GM21381 (cell line): ENCODE measurements around the gene LGR5.

ENCODE experiments used
- ATAC-seq: cut with Tn5 transposase; IDR thresholded peaks from one replicate; pipeline ENCODE4 v1.9.1; 2021; ENCODE audit warnings: mild to moderate bottlenecking, moderate library complexity; ENCODE audit not compliant: unreplicated experiment

LGR5 gene

GRCh38 chr12:71589478-71589881, 149.9 kb downstream of the LGR5 start:
- no peak for ATAC-seq

GRCh38 chr12:71591601-71592000, 152.0 kb downstream of the LGR5 start:
- ATAC-seq, result no peak

DNA sequence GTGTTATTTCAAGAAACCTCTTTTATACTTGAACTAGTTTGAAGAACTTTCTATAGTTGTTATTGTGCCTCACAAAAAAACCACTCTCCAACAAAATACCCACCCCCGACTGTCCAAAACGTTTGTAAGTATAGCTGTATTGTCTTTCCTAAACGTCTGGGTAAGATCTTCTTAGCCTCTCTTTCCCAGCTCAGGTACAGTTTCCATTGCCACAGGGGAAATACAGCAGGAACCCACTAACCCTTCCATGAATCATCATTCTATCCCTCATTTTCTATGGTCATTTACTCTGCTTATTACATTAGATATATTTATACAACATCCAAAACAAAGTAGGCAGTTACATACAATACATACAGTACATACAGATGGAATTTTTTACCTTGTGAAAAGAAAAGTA, 153.2 kb downstream of the LGR5 start:
- ATAC-seq, result no peak

GRCh38 chr12:71594214-71594948, 154.8 kb downstream of the LGR5 start:
- no peak for ATAC-seq

DNA sequence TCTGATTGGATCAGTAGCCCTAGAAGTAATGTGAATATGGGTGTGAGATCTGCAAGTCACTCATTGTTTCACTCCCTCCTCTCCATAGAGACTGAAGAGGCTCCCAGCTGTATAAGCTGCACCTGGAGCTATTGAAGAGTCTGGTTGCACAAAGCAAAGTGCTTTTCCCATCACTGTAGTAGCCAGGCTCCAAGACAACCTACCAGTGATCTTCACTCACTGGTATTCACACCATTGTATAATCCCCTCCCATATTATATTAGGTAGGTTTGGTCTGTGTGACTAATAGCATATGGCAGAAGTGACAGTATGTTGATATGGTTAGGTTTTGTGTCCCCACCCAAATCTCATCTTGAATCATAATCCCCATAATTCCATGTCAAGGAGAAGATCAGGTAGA, 159.6 kb downstream of the LGR5 start:
- ATAC-seq, result no peak

GRCh38 chr12:71601546-71601945, 161.9 kb downstream of the LGR5 start:
- no peak for ATAC-seq

DNA sequence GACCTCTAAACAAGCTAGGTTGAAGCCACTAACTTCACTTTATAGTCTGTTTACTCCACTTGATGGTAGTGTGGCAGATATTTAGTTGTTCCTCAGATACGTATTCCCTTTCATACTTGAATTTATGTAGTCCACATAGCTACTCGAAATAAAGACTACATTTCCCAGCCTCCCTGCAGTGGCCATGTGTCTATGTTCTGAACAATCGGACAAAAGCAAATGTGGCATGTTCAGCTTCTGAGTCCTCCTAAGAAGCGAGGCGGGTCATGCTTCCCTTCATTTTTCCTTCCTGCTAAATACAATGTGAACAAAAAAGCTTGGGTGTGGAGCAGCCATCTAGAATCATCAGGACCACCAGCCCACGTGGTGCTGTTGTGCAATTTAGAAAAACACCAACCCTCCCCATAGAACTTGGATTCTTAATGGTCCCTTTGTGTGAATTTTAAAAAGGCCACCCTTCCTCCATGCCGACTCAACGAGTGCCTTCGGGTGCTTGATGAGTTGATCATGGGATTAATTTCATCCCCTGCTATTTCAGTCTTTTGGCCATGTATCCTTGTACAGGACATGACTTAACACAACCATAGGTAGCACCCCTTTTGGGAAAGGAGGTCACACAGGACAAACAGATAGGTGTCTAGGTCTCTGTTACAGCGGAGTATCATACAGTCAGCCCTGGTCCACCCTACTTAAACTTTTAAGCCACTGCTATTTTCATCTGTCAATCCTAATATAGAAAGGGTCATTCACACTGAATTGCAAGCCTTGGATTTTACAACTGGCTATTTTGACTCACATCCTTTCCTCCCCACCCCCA, 163.4 kb downstream of the LGR5 start:
- ATAC-seq, result no peak

DNA sequence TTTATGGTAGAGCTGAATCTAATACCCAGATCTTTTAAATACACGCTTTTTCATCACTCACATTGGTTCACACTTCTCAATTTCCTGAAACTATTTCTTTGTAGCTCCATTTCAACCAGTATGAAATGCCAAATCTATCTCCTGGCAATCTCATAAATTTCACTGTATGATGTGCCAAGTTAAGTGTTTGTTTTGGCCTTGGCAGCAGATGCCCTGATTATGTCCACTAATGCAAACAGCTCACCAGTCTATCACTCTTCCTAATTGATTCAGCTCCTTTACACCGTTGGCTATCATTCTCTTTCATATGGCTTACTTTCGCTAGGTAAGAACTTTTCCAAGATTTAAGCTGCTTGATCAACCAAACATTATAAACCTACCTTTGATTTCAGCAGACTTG, 165.4 kb downstream of the LGR5 start:
- no peak for ATAC-seq

DNA sequence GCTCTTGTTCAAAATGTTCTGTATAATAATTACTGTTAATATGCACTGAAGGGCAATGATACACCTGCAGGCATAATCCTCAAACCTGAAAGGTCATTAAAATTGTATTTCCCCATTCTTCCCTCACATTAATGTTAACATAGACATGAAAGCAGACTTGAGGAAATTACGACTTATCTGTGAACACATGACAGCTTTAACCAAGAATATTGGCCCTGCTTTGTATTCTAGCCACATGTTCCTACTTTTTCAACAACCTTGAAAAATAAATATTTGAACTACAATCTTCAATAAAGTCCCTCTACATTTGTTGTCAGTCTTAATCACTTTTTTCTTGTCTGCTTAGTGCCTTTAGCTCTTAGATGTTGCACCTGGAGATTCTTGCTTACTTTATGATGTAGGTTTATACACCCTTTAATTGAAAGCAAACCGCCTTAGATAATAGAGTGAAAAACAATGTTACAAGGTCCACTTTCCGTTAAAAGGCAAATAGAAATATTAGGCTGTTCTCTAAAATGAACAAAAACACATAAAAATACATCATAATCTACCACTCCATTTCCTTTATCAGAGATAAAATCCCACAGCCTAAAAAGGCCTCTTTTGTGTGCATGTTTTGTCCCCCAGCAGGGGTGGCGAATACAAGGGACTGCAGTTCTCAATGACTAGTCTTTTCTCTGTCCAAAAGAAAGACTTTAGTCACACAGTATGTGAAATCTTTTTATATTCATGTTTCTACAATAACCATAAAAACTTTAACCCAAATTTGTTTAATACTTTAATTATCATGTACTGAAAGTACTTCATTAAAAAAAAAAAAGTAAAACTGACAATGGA, 168.1 kb downstream of the LGR5 start:
- no peak for ATAC-seq

DNA sequence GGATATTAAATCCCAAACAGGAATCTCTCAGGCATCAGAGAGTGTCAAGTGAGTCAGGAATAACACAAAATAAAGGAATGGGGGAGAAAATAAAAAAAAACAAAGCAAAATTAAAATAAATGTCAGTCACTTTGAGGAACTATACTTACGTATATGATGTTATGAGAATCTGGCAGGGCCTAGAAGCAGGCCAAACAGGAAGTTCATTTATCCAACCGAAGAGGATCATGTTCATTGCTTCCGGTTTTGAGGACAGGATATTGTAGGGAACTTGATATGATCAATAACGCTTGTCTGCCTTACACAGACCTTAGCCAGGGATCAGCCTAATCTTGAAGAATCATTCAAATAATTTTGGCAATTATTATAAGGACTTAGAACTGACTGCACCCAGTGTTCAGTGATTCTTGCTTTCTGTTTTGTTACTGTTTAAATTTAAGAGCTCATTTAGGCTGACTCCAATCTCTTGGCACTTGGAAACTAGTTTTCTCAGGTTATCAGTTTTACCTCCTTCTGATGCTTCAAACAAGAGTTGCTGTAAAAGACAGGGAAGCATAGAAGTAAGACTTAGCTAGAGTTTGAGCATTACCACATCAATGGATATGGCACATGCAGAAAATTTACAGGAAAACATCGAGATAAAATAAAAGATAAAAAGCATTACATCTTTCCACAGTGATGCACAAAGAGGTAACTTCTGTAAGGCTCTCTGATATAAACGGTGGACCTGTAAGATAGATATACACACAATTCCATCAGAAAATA, 170.6 kb downstream of the LGR5 start:
- no peak for ATAC-seq

DNA sequence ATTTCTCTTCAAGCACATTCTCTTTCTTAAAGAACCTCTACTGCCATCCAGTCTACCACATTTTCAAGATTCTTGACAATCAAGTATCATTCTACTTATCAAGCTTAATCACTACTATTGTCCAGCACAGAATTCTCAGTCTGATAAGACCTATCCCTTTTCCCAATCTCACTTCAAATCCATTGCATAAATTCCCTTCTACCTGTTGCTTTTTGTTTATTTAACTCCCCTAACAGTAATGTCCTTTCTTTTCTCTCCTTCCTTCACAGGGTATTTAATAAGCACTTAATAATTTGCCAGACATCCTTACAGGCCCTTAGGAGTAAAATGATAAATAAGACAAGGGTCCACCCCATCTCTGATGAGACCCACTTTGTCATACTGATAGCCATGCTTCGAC, 182.3 kb downstream of the LGR5 start:
- ATAC-seq, result no peak

- ATAC-seq, result no peak
These were observed 185.9 kb downstream of the LGR5 start for GRCh38 chr12:71625476-71625875.

DNA sequence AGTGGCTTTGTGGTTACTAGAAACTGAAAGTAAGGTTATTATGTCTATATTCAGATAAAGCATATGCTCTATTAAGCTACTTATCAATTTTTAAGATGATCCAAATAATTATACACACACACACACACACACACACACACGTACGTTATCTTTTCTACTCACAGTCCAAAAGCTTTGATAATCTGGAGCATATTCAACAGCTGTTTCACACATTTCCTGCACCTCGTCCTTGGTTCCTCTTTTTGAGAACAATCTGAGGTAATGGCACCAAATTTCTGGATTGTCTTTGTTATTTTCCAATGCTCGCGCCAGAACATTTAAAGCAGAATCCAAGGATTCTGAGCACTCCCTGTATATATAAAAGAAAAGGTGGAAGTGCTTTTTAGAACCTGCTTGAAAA, 186.5 kb downstream of the LGR5 start:
- ATAC-seq, result no peak

DNA sequence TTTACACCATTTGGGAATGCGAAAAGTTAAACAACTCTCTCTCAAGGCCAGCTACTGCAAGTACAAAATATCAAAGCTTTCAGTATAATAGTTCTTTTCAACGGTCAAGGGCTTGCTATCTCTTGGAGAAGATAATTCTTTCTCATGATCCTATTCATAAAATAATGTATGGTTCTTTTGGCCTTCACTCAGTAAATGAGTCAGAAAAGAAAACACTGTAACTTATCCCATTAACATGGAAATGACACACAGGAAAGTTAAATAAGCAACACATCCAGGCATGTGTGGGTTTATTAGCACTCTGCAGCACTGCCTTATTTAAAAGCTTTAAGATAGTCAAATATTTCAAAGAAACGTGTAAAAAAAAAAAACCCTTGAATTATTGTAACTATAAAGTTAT, 187.2 kb downstream of the LGR5 start:
- ATAC-seq, result no peak

DNA sequence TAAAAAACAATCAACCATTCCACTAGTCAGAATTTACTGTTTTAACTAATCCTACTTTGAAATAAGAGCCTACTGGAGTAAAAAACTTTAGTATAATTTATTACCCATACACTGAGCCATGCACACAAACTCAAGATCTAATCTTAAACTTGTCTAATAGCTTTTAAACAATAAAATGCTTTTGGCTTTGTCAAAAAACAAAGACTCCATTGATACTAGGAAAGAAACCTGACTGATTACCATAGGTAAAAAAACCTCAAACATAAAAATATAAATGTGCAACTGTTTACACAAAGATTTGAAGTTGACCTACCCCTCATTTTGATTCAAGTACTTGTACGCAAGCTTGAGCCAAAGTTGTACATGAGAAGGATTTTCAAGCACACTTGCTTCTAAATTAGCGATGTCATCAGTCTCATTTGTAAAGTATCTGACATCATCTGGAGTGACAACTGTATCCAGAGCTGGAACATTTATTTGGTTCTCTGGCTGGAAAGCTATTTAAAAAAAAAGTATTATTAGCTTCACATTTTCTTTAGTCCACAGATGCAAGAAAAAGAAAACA, 187.9 kb downstream of the LGR5 start:
- no peak for ATAC-seq
